ENCODE data around the gene PPIP5K2. TPM values are rescaled to one million over a fixed set of nuclear protein-coding genes. Genes with fewer than 3 reads are reported as not detected.
"Not testable (repeated sequence)": the region's sequence is repeated elsewhere in the genome, so short reads cannot be mapped to it uniquely, and the experiment has no call there.

PPIP5K2 gene
- total RNA-seq, 1 experiment from 2014 or later: 52.2 TPM

GRCh38 chr5:103186152-103186551, 66.1 kb downstream of the PPIP5K2 start:
- ChIA-PET POLR2A (ENCODE audit: unreplicated experiment) (no interaction called here), CTCF (no interaction called here)
- TF ChIP-seq CTCF (conservative IDR thresholded peaks at IDR 0.05; ENCODE audit: low read depth, low read length) (no peak), EZH2 (IDR thresholded peaks at IDR 0.05; ENCODE audit: low read length, unreplicated experiment) (no peak), EZH2phosphoT487 (IDR thresholded peaks at IDR 0.05; ENCODE audit: borderline replicate concordance, low read length) (no peak)
- H3K27ac ChIP-seq (ENCODE audit: low read length): no peak overlapping the region
- DNase-seq: no peak
- no peak for ATAC-seq
- no peaks in the 10 kb centered on the region for H3F3A ChIP-seq (ENCODE audit: low read length, unreplicated experiment)
- no peaks in the 10 kb centered on the region for H3K9me3 ChIP-seq (ENCODE audit: low read length)
- H3K27me3 ChIP-seq (ENCODE audit: low read length): no peaks in the 10 kb centered on the region
- H3K4me2 ChIP-seq (ENCODE audit: low read length): no peak overlapping the region
- BruUV-seq (replicated peaks): no TSS peak
- H3K4me1 ChIP-seq (ENCODE audit: insufficient read depth, low read length): no peaks in the 10 kb centered on the region
- H2AFZ ChIP-seq (ENCODE audit: low read length): no peak overlapping the region
- H3K9me2 ChIP-seq (replicated peaks; ENCODE audit: low read length): no peaks in the 10 kb centered on the region
- intact Hi-C loops (cut with micrococcal nuclease): no loop called here
- H3K36me3 ChIP-seq (ENCODE audit: low read depth, low read length): peaks cover 42% of the 10 kb centered on the region
- H3K4me3 ChIP-seq (ENCODE audit: low read length): no peak overlapping the region
- H3K9ac ChIP-seq (ENCODE audit: low read length): no peak overlapping the region
- H4K20me1 ChIP-seq (ENCODE audit: low read length): no peaks in the 10 kb centered on the region
- H3K79me2 ChIP-seq (ENCODE audit: low read length): no peaks in the 10 kb centered on the region

DNA sequence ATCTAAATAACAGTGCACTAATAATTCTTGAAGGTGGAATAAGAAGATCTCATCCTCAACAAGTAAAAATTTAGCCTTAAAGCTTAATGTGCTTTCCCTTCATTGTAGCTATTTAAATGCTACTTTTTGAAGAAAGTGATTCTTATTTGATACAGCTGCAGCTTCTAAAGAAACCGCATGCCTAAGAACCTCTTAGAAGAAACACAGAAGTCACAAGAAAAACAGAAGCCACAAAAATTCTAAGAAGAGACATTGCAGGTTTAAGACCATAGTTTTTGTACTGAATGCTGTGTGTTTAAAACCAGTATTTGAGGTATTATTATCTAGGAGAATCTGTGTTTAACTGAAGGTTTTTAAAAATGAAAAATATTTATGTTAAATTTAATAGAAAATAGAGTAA, 68.3 kb downstream of the PPIP5K2 start:
- H3K4me1 ChIP-seq (ENCODE audit: insufficient read depth, low read length): no peaks in the 10 kb centered on the region
- no peaks in the 10 kb centered on the region for H3K79me2 ChIP-seq (ENCODE audit: low read length)
- TF ChIP-seq EZH2 (IDR thresholded peaks at IDR 0.05; ENCODE audit: low read length, unreplicated experiment) (no peak), CTCF (conservative IDR thresholded peaks at IDR 0.05; ENCODE audit: low read depth, low read length) (no peak), EZH2phosphoT487 (IDR thresholded peaks at IDR 0.05; ENCODE audit: borderline replicate concordance, low read length) (no peak)
- ATAC-seq (no peak), DNase-seq (no peak)
- intact Hi-C loops (cut with micrococcal nuclease): no loop called here
- no TSS peak for BruUV-seq (replicated peaks)
- no peaks in the 10 kb centered on the region for H3K27me3 ChIP-seq (ENCODE audit: low read length)
- no peak overlapping the region for H2AFZ ChIP-seq (ENCODE audit: low read length)
- H3K9me2 ChIP-seq (replicated peaks; ENCODE audit: low read length): no peaks in the 10 kb centered on the region
- H3K36me3 ChIP-seq (ENCODE audit: low read depth, low read length): peaks cover 40% of the 10 kb centered on the region
- H3K4me3 ChIP-seq (ENCODE audit: low read length): no peak overlapping the region
- ChIA-PET CTCF (no interaction called here), POLR2A (ENCODE audit: unreplicated experiment) (no interaction called here)
- H3K27ac ChIP-seq (ENCODE audit: low read length): no peak overlapping the region
- H3K9ac ChIP-seq (ENCODE audit: low read length): no peak overlapping the region
- no peak overlapping the region for H3K4me2 ChIP-seq (ENCODE audit: low read length)
- no peaks in the 10 kb centered on the region for H3K9me3 ChIP-seq (ENCODE audit: low read length)
- no peaks in the 10 kb centered on the region for H3F3A ChIP-seq (ENCODE audit: low read length, unreplicated experiment)
- H4K20me1 ChIP-seq (ENCODE audit: low read length): no peaks in the 10 kb centered on the region

DNA sequence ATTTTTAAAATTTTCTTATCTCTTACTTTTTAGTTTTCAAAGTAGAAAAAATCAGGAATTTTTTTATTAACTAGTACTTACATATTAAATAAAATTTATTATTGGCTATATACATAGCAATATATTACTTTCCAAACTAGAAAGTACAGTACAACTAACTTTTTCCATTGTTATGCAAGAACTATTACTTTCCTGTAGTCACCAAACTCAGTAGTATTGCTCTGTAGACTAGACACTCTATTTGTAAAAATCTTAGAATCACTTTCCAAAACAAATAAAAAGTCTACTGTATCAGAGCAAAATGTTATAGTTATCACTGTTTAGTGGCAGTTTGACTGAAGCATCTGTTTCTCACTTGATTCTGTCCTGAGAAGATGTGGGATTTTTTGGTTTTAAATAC, 83.1 kb downstream of the PPIP5K2 start:
- Histone ChIP-seq H3K4me2 (ENCODE audit: low read length) (no peak overlapping the region), H3K9ac (ENCODE audit: low read length) (no peak overlapping the region), H2AFZ (ENCODE audit: low read length) (no peak overlapping the region), H3K27ac (ENCODE audit: low read length) (no peak overlapping the region), H3K4me1 (ENCODE audit: insufficient read depth, low read length) (no peaks in the 10 kb centered on the region), H3F3A (ENCODE audit: low read length, unreplicated experiment) (no peaks in the 10 kb centered on the region), H3K9me2 (replicated peaks; ENCODE audit: low read length) (no peaks in the 10 kb centered on the region), H3K36me3 (ENCODE audit: low read depth, low read length) (peaks cover 1% of the 10 kb centered on the region), H4K20me1 (ENCODE audit: low read length) (no peaks in the 10 kb centered on the region), H3K79me2 (ENCODE audit: low read length) (no peaks in the 10 kb centered on the region), H3K9me3 (ENCODE audit: low read length) (no peaks in the 10 kb centered on the region), H3K27me3 (ENCODE audit: low read length) (no peaks in the 10 kb centered on the region), H3K4me3 (ENCODE audit: low read length) (no peak overlapping the region)
- intact Hi-C loops (cut with micrococcal nuclease): no loop called here
- ChIA-PET POLR2A (ENCODE audit: unreplicated experiment) (no interaction called here), CTCF (interaction anchor here (0.7 kb wide), 1 partner anchor 21 kb away, joined by 3 read pairs; no protein-coding TSS in a partner anchor)
- no peak for TF ChIP-seq EZH2 (IDR thresholded peaks at IDR 0.05; ENCODE audit: low read length, unreplicated experiment)
- no peak for TF ChIP-seq CTCF (conservative IDR thresholded peaks at IDR 0.05; ENCODE audit: low read depth, low read length)
- TF ChIP-seq EZH2phosphoT487 (IDR thresholded peaks at IDR 0.05; ENCODE audit: borderline replicate concordance, low read length): no peak
- no peak for DNase-seq
- ATAC-seq: no peak
- BruUV-seq (replicated peaks): no TSS peak

DNA sequence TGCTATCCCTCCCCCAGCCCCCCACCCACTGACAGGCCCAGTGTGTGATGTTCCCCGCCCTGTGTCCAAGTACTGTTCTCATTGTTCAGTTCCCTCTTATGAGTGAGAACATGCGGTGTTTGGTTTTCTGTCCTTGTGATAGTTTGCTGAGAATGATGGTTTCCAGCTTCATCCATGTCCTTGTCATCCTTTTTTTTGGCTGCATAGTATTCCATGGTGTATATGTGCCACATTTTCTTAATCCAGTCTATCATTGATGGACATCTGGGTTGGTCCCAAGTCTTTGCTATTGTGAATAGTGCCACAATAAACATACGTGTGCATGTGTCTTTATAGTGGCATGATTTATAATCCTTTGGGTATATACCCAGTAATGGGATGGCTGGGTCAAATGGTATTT, 84.9 kb downstream of the PPIP5K2 start:
- BruUV-seq (replicated peaks); H3K9me3 ChIP-seq (ENCODE audit: low read length); intact Hi-C loops (cut with micrococcal nuclease); ATAC-seq; H3K4me2 ChIP-seq (ENCODE audit: low read length); H3K9ac ChIP-seq (ENCODE audit: low read length); H3K4me3 ChIP-seq (ENCODE audit: low read length); H3K27ac ChIP-seq (ENCODE audit: low read length); H3K79me2 ChIP-seq (ENCODE audit: low read length); H2AFZ ChIP-seq (ENCODE audit: low read length); H3K9me2 ChIP-seq (replicated peaks; ENCODE audit: low read length); H3K36me3 ChIP-seq (ENCODE audit: low read depth, low read length); H4K20me1 ChIP-seq (ENCODE audit: low read length); H3F3A ChIP-seq (ENCODE audit: low read length, unreplicated experiment); H3K27me3 ChIP-seq (ENCODE audit: low read length); CTCF ChIA-PET; H3K4me1 ChIP-seq (ENCODE audit: insufficient read depth, low read length); POLR2A ChIA-PET (ENCODE audit: unreplicated experiment); DNase-seq: not testable (repeated sequence)

All from PC-3 (cell line).